Mesothelial cell of epicardium (in vitro differentiated cells): ENCODE data around the gene PRIMA1. TPM values are rescaled to one million over a fixed set of nuclear protein-coding genes. Genes with fewer than 3 reads are reported as not detected.

Experiments used
- DNase-seq, 2 experiments: peaks; one replicate each; pipeline ENCODE4 v3.0.0; 2021; ENCODE audit warnings: low spot score in 2 of 2; ENCODE audit not compliant: unreplicated experiment in 2 of 2
- H3K27ac Mint-ChIP-seq: 2 replicates; pipeline ENCODE4 v1.8.0; 2021; ENCODE audit warnings: mixed read lengths
- H3K27me3 Mint-ChIP-seq: 2 replicates; pipeline ENCODE4 v1.8.0; 2021; ENCODE audit warnings: low read depth, mixed read lengths
- H3K36me3 Mint-ChIP-seq: 2 replicates; pipeline ENCODE4 v1.8.0; 2021; ENCODE audit warnings: mixed read lengths
- H3K4me1 Mint-ChIP-seq: 2 replicates; pipeline ENCODE4 v1.8.0; 2021; ENCODE audit warnings: mixed read lengths
- H3K4me3 Mint-ChIP-seq: 2 replicates; pipeline ENCODE4 v1.8.0; 2021; ENCODE audit warnings: mild to moderate bottlenecking, moderate library complexity, mixed read lengths
- H3K9me3 Mint-ChIP-seq: 2 replicates; pipeline ENCODE4 v1.8.0; 2021; ENCODE audit warnings: mixed read lengths
- CTCF ChIP-seq: fragments of 200-600 bp; sonication (generic); IDR thresholded peaks from one replicate; pipeline ENCODE4 v1.5.0; 2021; ENCODE audit warnings: antibody characterized with exemption; ENCODE audit not compliant: unreplicated experiment
- total RNA-seq: library from RNA; stranded (reverse); gene quantifications from 3 replicates; pipeline ENCODE4 v1.2.1, GENCODE V29; 2021

Gene PRIMA1
- total RNA-seq, 1 donor from 2014 or later: 2.3 TPM

GRCh38 chr14:93745603-93746273, 42.5 kb downstream of the PRIMA1 start:
- no peak for TF ChIP-seq CTCF
- Mint-ChIP-seq H3K27ac (no peak overlapping the region), H3K4me3 (no peak overlapping the region), H3K27me3 (peaks cover 2% of the 10 kb centered on the region), H3K9me3 (no peaks in the 10 kb centered on the region), H3K36me3 (no peaks in the 10 kb centered on the region), H3K4me1 (peaks cover 32% of the 10 kb centered on the region)
- no peak for DNase-seq

DNA sequence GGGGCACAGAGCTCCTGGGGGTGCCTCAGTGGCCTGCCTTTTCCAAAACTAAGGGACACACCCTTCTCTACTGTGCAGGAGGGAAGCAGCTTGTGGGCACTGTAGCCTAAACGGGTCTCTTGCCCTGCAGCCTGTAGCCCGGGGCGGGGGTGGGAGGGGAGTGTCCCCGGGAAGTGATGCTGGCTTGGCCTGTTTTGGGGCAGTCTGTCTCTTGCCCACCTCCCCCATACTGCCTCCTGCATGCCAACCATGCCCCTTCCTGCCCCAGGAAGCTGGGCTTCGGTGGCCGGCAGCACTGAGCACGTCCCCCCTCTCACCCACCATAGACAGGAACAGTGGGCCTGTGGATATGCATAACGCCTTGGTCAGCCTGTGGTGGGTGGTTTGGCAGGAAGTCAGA, 43.4 kb downstream of the PRIMA1 start:
- no peak overlapping the region for H3K27ac Mint-ChIP-seq
- no peaks in the 10 kb centered on the region for H3K9me3 Mint-ChIP-seq
- H3K36me3 Mint-ChIP-seq: no peaks in the 10 kb centered on the region
- peaks cover 32% of the 10 kb centered on the region for H3K4me1 Mint-ChIP-seq
- TF ChIP-seq CTCF: no peak
- H3K4me3 Mint-ChIP-seq: no peak overlapping the region
- peaks cover 2% of the 10 kb centered on the region for H3K27me3 Mint-ChIP-seq
- no peak for DNase-seq

GRCh38 chr14:93744176-93744575, 44.1 kb downstream of the PRIMA1 start:
- Mint-ChIP-seq H3K27me3 (peaks cover 2% of the 10 kb centered on the region), H3K36me3 (no peaks in the 10 kb centered on the region), H3K9me3 (no peaks in the 10 kb centered on the region), H3K27ac (no peak overlapping the region), H3K4me3 (no peak overlapping the region), H3K4me1 (peaks cover 32% of the 10 kb centered on the region)
- no peak for DNase-seq
- TF ChIP-seq CTCF: no peak

DNA sequence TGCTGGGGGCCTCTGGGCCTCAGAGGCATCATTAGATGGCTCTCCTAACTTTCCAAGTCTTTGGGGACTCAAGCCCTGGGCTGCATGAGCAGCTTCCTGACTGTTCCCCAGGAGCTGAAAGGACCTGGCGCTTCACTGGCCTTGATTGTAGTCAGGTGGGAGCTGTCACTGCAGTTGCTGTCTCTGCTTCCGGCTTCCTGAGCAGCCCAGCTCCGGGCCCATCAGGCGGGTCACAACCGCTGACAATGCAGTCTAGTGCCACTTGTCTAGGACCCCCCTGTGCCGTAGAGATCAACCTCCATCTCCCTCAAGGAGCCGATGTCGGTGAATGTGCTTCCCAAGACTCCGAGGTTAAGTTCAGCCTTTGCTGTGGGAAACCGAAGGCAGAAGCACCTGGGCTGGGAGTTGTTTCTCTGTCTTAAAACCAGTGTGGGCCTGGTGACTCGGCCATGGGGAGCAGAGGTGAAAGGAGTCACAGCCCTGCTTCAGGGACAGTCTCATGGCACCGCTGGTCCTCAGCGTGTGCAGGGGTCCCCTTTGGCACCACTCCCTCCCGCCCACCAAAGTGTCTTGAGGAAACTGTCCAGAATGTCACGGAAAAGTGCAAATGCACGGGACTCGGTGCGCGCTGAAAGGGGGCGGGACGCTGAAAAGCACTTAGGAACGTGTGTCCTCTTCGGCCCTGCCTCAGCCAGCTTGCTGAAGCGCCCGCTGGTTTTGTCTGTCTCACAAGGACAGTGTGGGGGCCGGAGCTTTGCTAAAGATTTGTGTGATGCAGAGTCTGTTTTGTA, 44.8 kb downstream of the PRIMA1 start:
- no peak overlapping the region for H3K27ac Mint-ChIP-seq
- no peaks in the 10 kb centered on the region for H3K9me3 Mint-ChIP-seq
- H3K4me3 Mint-ChIP-seq: no peak overlapping the region
- no peaks in the 10 kb centered on the region for H3K36me3 Mint-ChIP-seq
- peaks cover 2% of the 10 kb centered on the region for H3K27me3 Mint-ChIP-seq
- H3K4me1 Mint-ChIP-seq: peaks cover 32% of the 10 kb centered on the region
- no peak for DNase-seq
- no peak for TF ChIP-seq CTCF

DNA sequence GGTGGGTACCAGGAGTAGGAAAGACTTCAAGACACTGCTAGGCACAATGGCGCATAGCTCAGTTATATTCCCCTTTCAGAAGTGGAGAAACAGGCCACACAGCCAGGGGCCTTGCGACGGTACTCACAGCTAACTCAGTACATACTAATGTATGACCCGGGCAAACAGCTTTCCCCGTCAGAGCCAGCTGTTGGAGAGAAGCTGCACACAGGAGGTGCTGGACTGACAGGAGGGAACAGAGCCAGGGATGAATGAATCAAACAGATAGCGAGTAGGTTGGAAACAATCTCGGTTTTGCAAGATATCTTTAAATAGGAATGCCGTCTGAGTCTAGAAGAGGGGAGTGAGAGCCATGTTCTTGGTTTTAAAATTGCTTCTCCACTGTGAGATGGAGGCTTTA, 45.5 kb downstream of the PRIMA1 start:
- H3K36me3 Mint-ChIP-seq: no peaks in the 10 kb centered on the region
- no peak overlapping the region for H3K4me3 Mint-ChIP-seq
- peak overlapping the region; percentile 28 for H3K27ac Mint-ChIP-seq
- DNase-seq: no peak
- TF ChIP-seq CTCF: no peak
- H3K9me3 Mint-ChIP-seq: no peaks in the 10 kb centered on the region
- peaks cover 2% of the 10 kb centered on the region for H3K27me3 Mint-ChIP-seq
- H3K4me1 Mint-ChIP-seq: peaks cover 31% of the 10 kb centered on the region
